NB4 (cell line): ENCODE results near the gene AP5B1.

Experiments
- CTCF ChIP-seq: IDR thresholded peaks from one replicate; pipeline ENCODE4 v1.5.1; 2012; ENCODE audit warnings: low read depth, low read length
- POLR2A ChIP-seq: IDR thresholded peaks from 2 replicates; pipeline ENCODE4 v1.6.1; 2011; ENCODE audit warnings: mild to moderate bottlenecking; ENCODE audit not compliant: insufficient read length; ENCODE audit errors: extremely low read depth

GRCh38 chr11:65745049-65745448 lies 35.7 kb downstream of the AP5B1 start:
- TF ChIP-seq CTCF (no peak), POLR2A (no peak)
